GM19463 (cell line): ENCODE results near the gene PPP2R5A.
"Not testable (repeated sequence)": the region's sequence is repeated elsewhere in the genome, so short reads cannot be mapped to it uniquely, and the experiment has no call there.

Source experiments
- ATAC-seq: cut with Tn5 transposase; IDR thresholded peaks from one replicate; pipeline ENCODE4 v1.9.1; 2021; ENCODE audit warnings: mild to moderate bottlenecking, moderate library complexity; ENCODE audit not compliant: unreplicated experiment

Gene PPP2R5A

GRCh38 chr1:212294983-212295382 is 9.8 kb downstream of the PPP2R5A start:
- ATAC-seq: no peak

- no peak for ATAC-seq
Observed at GRCh38 chr1:212295579-212295978, 10.4 kb downstream of the PPP2R5A start.

- ATAC-seq: no peak
Observed at GRCh38 chr1:212297338-212297737, 12.1 kb downstream of the PPP2R5A start.

- ATAC-seq: no peak
Observed at GRCh38 chr1:212301580-212301979, 16.4 kb downstream of the PPP2R5A start.

- ATAC-seq: no peak
Observed at GRCh38 chr1:212302745-212303383, 17.7 kb downstream of the PPP2R5A start.

GRCh38 chr1:212305342-212305741 is 20.1 kb downstream of the PPP2R5A start:
- no peak for ATAC-seq

GRCh38 chr1:212305984-212306452 is 20.8 kb downstream of the PPP2R5A start:
- ATAC-seq: not testable (repeated sequence)

- no peak for ATAC-seq
Observed at GRCh38 chr1:212309967-212310366, 24.8 kb downstream of the PPP2R5A start.

- no peak for ATAC-seq
Observed at GRCh38 chr1:212310383-212310782, 25.2 kb downstream of the PPP2R5A start.

GRCh38 chr1:212311836-212312497 is 26.8 kb downstream of the PPP2R5A start:
- ATAC-seq: no peak

GRCh38 chr1:212313616-212314015 is 28.4 kb downstream of the PPP2R5A start:
- no peak for ATAC-seq

GRCh38 chr1:212315184-212315583 is 30.0 kb downstream of the PPP2R5A start:
- ATAC-seq: no peak

GRCh38 chr1:212315907-212316306 is 30.7 kb downstream of the PPP2R5A start:
- ATAC-seq: no peak

- no peak for ATAC-seq
Observed at GRCh38 chr1:212317916-212318315, 32.7 kb downstream of the PPP2R5A start.

GRCh38 chr1:212321031-212321430 is 35.8 kb downstream of the PPP2R5A start:
- ATAC-seq: not testable (repeated sequence)

GRCh38 chr1:212323066-212323465 is 37.9 kb downstream of the PPP2R5A start:
- ATAC-seq: no peak

GRCh38 chr1:212326541-212326940 is 41.3 kb downstream of the PPP2R5A start:
- ATAC-seq: no peak

- ATAC-seq: no peak
Observed at GRCh38 chr1:212328248-212328647, 43.0 kb downstream of the PPP2R5A start.

- no peak for ATAC-seq
Observed at GRCh38 chr1:212329105-212329504, 43.9 kb downstream of the PPP2R5A start.

- ATAC-seq: no peak
Observed at GRCh38 chr1:212341090-212341489, 55.9 kb downstream of the PPP2R5A start.

GRCh38 chr1:212344905-212345304 is 59.7 kb downstream of the PPP2R5A start:
- no peak for ATAC-seq

GRCh38 chr1:212346601-212347000 is 61.4 kb downstream of the PPP2R5A start:
- no peak for ATAC-seq
